ENCODE measurements around the gene ADD3. TPM values are rescaled to one million over a fixed set of nuclear protein-coding genes. Genes with fewer than 3 reads are reported as not detected.

The ADD3 gene
- total and polyA plus RNA-seq, 9 donors, result 65.3 to 110 (median 81.0) TPM

- H3K4me1 ChIP-seq (ENCODE audit: insufficient read depth), result no peaks in the 10 kb centered on the region
- no peaks in the 10 kb centered on the region for H3K9me3 ChIP-seq
- no peak overlapping the region for H3K4me3 ChIP-seq
- TF ChIP-seq, protein P1, sequence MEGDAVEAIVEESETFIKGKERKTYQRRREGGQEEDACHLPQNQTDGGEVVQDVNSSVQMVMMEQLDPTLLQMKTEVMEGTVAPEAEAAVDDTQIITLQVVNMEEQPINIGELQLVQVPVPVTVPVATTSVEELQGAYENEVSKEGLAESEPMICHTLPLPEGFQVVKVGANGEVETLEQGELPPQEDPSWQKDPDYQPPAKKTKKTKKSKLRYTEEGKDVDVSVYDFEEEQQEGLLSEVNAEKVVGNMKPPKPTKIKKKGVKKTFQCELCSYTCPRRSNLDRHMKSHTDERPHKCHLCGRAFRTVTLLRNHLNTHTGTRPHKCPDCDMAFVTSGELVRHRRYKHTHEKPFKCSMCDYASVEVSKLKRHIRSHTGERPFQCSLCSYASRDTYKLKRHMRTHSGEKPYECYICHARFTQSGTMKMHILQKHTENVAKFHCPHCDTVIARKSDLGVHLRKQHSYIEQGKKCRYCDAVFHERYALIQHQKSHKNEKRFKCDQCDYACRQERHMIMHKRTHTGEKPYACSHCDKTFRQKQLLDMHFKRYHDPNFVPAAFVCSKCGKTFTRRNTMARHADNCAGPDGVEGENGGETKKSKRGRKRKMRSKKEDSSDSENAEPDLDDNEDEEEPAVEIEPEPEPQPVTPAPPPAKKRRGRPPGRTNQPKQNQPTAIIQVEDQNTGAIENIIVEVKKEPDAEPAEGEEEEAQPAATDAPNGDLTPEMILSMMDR (IDR thresholded peaks at IDR 0.05), result no peak
- TF ChIP-seq POLR2A (IDR thresholded peaks at IDR 0.05) (no peak), EP300 (IDR thresholded peaks at IDR 0.05) (no peak)
- intact Hi-C loops (cut with DNase I), result no loop called here
- DNase-seq, result no peak
- H3K27me3 ChIP-seq, result no peaks in the 10 kb centered on the region
- no peaks in the 10 kb centered on the region for H3K36me3 ChIP-seq
- no peak overlapping the region for H3K27ac ChIP-seq
- WGBS, 3 donors, result 88 to 95% (median 93%) methylated on average over 8 of the region's 8 CpGs
Observed at GRCh38 chr10:110156046-110156445, 148.3 kb downstream of the ADD3 start.

DNA sequence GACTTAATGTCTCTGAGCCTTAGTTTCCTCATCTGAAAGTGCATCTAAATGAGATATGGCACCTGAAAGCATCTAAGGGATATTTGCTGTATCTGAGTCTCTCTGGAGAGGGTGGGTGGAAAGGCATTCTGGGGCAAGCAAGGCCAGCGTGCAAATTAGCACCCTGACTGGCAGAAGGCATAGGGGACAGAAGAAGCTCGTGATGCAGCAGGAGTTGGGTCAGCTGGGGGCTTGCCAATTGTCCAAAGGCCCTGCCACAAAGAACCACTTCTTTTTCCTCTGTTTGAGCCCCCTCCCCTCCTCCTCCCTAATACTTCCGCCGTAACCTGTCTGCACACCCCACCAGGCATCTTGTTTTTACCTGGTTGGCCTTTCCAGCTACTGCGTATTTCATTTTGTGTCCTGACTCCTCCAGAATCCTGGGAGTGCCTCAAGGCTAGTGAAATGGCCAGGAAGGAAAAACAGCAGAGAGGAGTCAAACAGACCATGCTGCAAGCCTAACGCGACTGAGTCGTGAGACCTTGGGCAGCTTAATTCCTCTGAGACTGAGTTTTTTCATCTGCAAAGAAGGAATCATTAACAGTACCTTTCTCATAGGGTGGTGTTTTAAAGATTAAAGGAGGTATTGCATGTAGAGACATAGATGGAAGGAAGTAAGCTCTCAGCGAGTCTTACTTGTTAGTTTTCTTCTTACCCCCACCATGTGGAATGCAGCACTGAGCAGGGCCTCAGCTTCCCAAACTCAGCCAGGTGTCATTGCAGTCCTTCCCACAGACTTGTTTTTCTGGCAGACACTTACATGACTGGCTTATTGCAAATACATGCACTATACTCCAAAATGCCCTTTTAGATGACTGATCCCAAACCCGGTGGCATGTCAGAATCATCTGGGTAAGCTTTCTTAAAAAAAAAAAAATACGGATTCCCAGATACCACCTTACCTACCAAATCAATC lies 150.5 kb downstream of the ADD3 start:
- WGBS, 3 donors, result 77 to 79% (median 78%) methylated on average over 11 of the region's 11 CpGs
- DNase-seq, result no peak
- Histone ChIP-seq H3K9me3 (no peaks in the 10 kb centered on the region), H3K36me3 (no peaks in the 10 kb centered on the region), H3K4me1 (ENCODE audit: insufficient read depth) (no peaks in the 10 kb centered on the region), H3K27ac (no peak overlapping the region), H3K4me3 (no peak overlapping the region), H3K27me3 (no peaks in the 10 kb centered on the region)
- intact Hi-C loops (cut with DNase I), result no loop called here
- no peak for TF ChIP-seq POLR2A (IDR thresholded peaks at IDR 0.05)
- TF ChIP-seq, protein P1 (IDR thresholded peaks at IDR 0.05), result no peak
- no peak for TF ChIP-seq EP300 (IDR thresholded peaks at IDR 0.05)

GRCh38 chr10:110160081-110160480 lies 152.3 kb downstream of the ADD3 start:
- intact Hi-C loops (cut with DNase I), result no loop called here
- 89 to 92% (median 91%) methylated on average over 4 of the region's 4 CpGs for WGBS, 3 donors
- Histone ChIP-seq H3K4me3 (no peak overlapping the region), H3K9me3 (no peaks in the 10 kb centered on the region), H3K27ac (no peak overlapping the region), H3K36me3 (no peaks in the 10 kb centered on the region), H3K4me1 (ENCODE audit: insufficient read depth) (no peaks in the 10 kb centered on the region), H3K27me3 (no peaks in the 10 kb centered on the region)
- TF ChIP-seq, protein P1 (IDR thresholded peaks at IDR 0.05), result no peak
- TF ChIP-seq EP300 (IDR thresholded peaks at IDR 0.05), result no peak
- TF ChIP-seq POLR2A (IDR thresholded peaks at IDR 0.05), result no peak
- no peak for DNase-seq

DNA sequence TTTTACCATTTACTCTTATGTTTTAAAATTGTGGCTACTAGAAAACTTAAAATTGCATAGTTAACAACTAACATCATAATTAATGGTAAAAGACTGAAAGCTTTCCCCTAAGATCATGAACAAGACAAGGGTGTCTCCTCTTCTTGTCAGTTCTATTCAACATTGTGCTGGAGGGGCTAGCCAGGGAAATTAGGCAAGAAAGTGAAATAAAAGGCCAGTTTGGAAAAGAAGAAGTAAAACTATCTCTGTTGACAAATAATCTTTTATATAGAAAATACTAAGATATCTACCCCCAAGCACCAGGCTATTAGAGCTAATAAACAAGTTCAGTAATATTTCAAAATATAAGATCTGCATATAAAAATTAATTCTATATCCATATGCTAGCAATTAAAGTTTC lies 152.7 kb downstream of the ADD3 start:
- DNase-seq, result no peak
- Histone ChIP-seq H3K9me3 (no peaks in the 10 kb centered on the region), H3K36me3 (no peaks in the 10 kb centered on the region), H3K4me1 (ENCODE audit: insufficient read depth) (no peaks in the 10 kb centered on the region), H3K27ac (no peak overlapping the region), H3K4me3 (no peak overlapping the region), H3K27me3 (no peaks in the 10 kb centered on the region)
- intact Hi-C loops (cut with DNase I), result no loop called here
- TF ChIP-seq EP300 (IDR thresholded peaks at IDR 0.05), result no peak
- TF ChIP-seq, protein P1 (IDR thresholded peaks at IDR 0.05), result no peak

Data from ovary (tissue), 9 donors.